ENCODE results near the gene IGFN1.
"Not testable (repeated sequence)": the region's sequence is repeated elsewhere in the genome, so short reads cannot be mapped to it uniquely, and the experiment has no call there.

IGFN1 gene

DNA sequence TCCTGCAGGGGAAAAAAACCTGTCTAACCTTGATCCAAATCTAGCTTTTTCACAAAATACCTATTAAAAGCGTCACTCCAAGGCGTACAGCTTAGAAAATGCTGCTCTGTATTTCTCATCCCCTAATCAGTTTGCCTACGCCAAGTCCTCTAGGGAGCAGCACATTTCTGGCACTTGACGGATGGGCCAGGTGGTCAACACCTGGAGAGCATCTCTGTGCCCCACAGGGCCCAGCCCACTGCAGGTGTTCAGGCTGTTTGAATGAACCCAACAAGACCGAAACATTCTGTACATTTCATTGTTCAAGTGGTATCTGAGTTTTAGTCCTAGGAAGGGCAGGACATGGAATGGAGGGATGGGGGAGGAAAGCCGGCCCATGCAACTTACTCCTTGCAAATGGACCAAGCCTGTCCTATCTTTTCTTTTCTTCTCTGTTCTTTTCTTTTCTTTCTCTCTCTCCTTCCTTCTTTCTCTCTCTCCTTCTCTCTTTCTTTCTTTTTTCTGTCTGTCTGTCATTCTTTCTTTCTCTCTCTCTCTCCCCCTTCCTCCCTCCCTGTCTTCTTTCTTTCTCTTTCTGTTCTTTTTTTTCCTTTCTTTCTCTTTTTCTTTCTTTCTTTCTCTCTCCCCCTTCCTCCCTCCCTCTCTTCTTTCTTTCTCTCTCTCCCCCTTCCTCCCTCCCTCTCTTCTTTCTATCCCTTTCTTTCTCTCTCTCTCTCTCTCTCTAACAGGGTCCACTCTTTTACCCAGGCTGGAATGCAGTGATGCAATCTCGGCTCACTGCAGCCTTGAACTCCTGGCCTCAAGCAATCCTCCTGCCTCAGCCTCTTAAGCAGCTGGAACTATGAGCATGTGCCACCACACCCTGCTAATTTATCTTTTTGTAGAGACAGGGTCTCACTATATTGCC, 29.1 kb downstream of the IGFN1 start:
- no peak for DNase-seq

DNA sequence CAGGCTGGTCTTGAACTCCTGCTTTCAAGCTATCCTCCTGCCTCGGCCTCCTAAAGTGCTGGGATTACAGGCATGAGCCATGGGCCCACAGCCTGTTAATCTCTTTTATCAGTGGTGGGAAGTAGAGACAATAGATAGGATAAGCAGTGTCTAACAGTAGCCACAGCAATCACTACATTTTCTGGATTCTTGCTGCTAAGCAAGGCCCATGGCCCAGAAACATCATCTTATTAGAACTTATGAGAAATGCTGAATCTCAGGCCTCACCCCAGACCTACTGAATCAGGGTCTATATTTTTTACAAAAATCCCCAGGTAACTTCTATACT, 29.7 kb downstream of the IGFN1 start:
- DNase-seq, result no peak

DNA sequence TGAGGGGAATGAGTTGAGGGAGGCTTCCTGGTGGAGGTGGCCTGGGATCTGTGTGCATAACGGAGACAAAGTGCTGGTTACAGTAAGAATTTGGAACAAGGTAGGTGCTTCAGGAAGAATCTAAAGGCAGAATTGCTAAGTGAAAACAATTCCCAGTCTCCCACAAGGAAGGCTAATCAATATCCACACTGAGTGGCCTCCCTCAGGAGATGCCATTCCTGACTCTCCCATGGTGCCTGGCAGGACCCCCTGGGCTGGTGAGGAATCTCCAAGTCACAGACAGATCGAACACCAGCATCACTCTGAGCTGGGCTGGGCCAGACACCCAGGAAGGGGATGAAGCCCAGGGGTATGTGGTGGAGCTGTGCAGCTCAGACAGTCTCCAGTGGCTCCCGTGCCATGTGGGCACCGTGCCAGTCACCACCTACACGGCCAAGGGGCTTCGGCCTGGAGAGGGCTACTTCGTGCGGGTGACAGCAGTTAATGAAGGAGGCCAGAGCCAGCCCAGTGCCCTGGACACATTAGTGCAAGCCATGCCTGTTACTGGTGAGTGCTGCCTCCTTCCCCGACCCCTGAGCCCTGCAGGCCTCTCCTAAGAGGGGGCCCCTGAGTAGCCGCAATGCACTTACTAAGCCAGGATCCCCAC, 30.7 kb downstream of the IGFN1 start:
- no peak for DNase-seq

DNA sequence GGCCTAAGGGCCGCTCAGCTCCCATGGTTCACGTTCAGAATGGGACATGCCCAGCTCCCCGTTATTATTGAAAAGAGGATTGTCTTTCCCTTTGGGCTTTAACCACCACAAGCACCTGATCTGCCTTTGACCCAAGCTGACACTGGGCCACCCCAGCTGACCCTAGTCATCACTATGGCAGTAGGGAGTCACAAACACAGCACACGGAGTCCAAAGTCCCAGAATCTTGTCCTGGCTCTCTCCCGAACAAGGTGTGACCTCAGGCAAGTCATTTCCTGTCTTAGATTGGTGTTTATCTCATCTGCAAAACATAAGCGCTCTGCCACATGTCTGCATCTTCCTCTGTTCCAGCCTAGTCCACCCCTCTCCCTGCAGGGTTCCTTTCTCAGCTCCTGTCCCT, 31.5 kb downstream of the IGFN1 start:
- DNase-seq, result no peak

DNA sequence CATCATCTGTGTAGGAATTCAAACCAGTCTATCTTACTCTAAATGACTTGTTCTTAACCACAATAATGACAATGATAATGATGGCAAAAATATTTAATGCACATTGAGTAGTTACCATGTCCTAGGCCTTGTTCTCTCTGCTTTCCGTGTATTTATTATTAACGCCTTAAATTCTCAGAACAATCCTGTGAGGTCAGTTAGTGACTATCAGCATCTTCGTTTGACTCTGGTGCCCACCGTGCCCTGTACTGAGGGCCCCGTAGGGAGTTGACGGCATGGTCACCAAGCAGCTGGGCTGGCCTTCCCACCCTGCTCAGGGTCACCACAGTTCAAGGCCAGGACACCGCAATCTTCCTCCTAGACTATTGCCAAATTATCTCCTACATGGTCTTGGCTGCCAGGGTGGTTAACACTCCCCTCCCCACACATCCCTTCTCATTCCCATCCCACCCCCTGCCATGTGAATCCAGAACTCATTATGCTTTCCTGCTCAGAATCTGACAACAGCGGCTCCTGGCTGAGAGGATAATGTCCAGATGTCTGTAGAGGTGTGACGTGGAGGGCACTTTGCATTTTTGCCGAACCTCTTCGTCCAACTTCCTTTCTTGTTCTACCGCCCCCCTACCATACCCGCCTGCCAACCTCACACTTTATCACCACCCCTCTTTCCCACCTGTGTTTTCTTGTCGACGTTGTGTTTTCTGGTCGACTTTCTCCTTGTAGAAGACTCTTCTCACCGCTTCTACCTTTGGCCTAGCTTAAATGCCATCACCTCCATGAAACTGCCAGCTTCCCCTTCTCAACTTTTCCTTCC, 33.4 kb downstream of the IGFN1 start:
- no peak for DNase-seq

DNA sequence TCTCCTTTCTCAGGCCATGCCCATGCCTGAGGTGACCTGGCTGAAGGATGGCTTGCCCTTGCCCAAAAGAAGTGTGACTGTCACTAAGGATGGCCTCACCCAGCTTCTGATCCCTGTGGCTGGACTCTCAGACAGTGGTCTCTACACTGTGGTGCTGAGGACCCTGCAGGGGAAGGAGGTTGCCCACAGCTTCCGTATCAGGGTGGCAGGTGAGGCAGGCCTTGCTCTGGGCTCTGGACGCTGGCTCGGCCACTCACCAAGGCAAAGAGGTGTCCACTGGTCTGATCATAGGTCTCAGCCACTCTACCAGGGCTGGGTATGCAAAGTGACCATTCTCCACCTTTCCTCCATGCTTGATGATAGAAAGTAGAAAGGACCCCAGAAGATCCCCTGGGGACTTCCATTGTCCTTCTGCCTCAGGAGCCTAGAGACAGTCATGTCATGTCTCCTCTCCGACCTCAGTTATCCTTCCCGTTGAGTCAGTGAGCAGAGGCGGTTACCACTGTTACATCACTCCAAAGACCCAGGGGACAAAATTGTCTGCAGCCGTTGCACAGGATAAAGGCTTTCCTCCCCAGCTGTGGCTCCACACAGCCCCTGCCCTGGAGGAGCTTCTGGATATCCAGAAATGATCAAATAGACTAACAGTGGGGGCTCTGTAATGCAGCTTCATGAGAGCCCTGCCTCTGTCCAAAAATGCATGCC, 34.2 kb downstream of the IGFN1 start:
- DNase-seq, result no peak

DNA sequence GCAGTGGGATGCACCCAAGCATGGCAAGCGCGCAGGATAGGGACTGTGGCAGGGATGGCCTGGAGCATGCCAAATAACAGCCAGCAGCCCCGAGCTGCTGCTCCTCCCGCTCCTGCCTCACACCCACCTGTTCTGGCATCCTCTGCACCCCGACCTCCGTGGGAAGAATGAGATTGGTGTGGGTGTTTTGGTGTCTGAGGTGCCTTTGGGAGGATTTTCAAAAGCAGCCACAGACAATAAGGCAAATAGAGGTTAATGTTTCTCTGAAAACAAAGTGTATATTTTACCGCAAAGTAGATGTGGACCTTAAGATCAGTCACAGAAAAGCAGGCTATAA, 35.5 kb downstream of the IGFN1 start:
- no peak for DNase-seq

DNA sequence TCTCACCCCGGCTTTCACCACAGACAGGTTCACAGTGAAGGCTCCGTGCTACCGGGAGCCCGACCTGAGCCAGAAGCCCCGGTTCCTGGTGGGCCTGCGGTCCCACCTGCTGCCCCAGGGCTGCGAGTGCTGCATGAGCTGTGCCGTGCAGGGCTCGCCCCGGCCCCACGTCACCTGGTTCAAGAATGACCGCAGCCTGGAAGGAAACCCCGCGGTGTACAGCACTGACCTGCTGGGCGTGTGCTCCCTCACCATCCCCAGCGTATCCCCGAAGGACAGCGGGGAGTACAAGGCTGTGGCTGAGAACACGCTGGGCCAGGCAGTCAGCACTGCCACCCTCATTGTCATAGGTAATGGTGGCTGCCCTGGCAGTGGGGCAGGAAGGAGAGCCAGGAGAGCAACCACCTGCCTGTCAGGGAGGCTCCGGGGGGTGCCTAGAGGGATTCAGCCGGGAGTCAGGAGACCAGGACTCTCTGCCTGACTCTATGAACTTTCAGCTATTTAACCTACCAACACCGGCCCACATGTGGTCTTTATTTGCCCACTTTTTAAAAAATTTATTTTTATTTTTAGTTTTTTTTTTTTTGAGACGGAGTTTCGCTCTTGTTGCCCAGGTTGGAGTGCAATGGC, 36.4 kb downstream of the IGFN1 start:
- DNase-seq, result no peak

DNA sequence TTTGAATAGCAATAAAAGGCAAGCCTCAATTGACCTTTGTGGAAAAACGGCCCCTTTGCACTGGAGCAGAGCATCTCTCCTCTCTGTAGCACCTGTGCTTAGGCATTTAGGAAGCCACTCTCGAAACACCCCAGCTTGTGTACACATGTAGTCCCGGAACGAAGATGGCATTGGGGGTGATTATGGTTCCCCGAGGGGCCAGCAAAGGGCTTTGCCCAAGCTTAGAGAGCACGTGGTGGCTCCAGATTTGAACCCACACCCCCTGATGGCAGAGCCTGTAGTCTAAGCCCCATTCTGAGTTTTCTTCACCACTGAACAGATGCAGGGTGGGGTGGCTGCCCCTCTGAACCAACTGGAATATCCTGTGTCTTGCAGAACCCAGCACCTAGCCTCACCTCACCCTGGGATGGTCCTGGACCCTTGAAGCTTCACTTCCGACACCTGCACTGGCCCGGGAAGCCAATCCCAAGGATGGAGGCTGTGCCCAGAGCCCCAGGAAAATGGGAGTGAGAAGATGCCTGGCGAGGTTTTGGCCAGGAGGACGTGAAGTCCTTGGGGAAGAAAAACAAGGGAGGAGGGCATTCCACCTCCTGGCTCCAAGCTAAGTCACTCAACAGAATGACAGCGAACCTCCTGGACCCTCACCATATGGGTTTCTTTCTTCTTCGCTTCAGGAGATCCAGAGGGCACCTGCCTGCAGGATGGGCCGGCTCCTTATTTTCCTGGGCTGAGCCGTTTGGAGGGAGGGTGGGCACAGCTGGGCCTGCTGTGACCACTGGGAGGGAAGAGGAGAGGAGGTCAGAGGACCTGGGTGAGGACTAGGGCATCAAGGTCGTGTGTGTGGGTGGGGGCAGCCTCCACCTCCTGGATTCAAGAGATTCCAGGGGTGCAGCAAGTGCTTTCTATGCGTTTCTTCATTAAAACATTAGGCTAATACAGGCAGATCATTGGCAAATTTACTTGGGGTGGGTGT, 37.7 kb downstream of the IGFN1 start:
- no peak for DNase-seq

DNA sequence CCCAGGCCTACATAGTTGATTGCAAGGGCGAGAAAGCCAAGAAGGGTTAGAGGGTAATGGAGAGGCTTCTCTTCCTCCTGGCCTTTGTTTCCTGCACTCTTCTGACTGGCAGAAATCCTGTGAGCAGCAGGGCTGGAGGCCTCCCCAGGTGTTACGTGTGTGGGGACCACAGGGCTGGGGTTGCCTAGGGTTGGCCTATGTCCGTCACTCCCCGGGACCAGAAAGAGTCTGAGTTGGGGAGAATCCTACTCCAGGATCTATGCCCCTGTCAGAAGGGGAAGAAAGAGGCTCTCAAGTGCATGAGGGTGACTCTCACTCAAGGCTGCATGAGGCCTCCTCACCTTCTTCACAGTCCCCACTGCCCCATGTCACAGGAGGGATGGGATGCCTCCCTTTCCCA, 38.5 kb downstream of the IGFN1 start:
- no peak for DNase-seq

DNA sequence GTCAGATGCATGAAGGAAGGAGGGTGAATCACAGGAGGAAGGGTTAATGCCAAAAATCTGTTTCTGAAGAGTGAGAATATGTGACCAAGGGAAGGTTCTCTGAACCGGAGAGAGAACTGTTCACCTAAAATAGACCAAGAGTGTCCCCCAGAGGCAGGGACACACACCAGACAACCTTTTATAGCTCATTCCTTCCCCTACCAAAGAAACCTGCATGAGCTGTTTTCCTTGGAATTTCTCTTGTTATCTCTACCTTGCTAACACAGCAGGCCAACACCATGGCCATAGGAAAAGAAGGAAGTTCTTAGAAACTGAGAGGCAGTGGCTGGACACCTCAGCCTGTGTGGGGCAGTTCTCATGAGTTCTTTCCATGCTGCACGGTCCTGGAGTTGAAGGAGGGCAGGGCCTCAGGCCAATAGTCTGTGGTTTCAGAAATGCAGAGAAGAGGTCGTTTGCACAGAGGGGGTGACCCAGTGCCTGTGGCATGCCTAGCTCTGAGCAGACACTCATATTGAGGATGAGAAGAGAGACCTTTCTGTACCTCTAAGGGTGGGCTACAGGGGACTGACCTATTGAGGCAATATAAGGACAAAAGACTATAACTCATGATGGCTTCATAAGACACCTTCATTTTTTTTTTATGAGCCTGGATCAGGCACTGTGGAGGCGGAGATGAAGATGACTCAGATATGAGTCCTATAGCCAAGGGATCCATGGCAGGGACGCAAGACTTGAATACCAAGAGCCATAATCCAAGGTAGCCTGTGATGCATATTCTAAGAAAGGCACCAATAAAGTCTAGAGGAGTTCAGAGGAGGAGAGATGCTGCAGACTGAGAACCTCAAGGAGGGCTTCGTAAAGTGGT, 39.4 kb downstream of the IGFN1 start:
- no peak for DNase-seq

DNA sequence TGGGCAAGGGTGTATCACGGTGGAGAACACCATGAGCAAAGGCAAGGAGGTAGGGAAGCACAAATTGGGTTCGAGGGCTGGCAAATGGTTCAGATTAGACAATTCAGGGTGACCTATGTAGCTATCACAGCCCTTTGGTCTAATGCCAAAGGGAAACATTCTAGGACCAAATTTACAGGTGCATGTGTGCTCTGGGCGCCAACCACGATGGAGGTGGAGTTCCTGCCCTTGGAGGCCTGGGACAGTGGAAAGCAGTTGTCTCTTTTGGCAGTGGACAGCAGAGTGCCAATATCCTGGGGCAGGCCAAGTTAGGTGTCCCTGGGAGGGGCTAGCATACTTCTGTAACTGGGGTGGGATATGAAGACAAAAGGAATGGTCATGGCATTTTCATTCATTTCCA, 40.1 kb downstream of the IGFN1 start:
- no peak for DNase-seq

DNA sequence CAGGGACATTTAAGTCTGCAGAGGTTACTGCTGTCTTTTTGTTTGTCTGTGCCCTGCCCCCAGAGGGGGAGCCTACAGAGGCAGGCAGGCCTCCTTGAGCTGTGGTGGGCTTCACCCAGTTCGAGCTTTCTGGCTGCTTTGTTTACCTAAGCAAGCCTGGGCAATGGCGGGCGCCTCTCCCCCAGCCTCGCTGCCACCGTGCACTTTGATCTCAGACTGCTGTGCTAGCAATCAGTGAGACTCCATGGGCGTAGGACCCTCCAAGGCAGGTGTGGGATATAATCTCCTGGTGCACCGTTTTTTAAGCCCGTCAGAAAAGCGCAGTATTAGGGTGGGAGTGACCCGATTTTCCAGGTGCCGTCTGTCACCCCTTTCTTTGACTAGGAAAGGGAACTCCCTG, 49.0 kb downstream of the IGFN1 start:
- DNase-seq, result not testable (repeated sequence)

DNA sequence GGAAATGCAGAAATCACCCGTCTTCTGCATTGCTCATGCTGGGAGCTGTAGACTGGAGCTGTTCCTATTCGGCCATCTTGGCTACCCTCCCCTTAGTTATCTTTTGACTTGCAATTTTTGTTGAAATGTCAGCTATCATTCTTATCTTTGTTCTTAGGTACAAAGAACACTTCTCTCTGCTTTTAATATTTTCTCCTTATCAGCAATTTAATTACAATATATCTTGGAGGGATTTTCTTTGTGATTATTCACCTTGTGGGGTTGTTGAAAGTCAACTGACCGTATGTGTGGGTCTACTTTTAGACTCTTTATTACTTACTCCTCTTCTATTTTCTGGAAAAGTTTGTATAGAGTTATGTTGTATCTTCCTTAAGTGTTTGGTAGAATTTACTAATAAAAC, 49.5 kb downstream of the IGFN1 start:
- no peak for DNase-seq

DNA sequence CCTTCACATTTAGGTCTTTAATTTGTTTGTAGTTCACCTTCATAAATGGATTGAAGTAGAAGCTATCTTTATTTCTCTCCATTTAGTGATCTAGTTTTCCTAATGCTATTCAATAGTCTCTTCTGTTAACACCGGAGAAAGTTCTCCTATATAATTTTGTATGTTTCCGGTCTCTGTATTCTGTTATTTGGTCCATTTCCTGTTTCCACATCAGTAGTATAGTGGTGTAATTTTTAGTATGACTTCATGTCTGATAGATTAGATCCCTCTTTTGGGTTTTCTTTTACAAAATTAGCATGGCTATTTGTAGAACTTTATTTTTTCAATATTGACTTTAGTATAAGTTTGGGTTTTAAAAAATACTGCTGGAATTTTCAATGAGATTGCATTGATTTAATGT, 51.1 kb downstream of the IGFN1 start:
- no peak for DNase-seq

DNA sequence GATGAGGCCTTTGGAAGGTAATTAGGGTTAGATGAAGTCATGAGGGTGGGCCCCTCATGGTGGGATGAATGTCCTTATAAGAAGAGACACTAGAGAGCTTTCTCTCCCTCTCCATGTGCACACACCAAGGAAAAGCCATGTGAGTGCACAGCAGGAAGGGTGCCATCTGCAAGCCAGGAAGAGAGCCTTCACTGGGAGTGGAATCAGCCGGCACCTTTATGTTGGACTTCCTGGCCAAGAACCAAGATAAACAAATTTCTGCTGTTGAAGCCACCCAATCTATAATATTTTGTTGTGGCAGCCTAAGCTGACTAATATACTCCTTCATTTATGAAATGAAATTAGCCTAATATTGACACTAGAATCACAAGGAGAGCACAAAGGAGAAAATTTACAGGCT, 54.5 kb downstream of the IGFN1 start:
- no peak for DNase-seq

DNA sequence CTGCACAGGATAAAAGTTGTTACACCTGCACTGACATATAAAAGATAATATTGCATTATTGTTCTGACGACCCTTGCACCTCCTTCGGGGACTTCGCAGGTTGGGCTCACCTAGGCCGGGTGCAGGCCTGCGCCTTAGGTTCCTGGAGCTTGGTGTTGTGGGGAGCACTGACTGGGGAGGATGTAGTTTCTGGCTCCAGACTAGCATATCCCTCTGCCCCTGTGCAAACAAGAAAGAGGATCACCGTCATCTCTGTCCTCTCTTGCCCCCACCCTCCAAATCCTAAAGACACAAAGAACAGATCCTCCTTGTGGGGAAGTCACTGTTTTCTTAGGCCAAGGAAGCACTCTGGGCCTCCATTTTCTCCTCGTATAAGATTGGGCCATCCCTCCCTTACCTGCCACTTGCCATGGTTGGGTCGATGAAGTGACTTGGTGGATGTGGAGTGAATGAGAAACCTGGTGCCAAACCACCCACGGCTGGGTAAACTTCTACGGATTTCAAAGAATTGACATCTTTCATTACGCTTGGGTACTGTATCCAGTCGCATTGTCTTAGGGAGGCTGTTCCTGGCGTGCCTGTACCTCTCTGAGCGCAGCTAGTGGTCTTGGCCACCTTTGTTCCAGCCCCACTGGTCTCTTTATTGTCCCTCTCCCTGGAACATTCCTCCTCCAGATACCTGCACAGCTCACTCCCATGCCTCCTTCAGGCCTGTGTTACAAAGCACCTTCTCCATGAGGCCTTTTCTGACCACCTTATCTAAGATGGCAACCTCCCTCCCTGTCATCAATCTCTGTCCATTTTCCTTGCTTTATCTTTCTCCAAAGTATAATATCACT, 58.3 kb downstream of the IGFN1 start:
- no peak for DNase-seq

DNA sequence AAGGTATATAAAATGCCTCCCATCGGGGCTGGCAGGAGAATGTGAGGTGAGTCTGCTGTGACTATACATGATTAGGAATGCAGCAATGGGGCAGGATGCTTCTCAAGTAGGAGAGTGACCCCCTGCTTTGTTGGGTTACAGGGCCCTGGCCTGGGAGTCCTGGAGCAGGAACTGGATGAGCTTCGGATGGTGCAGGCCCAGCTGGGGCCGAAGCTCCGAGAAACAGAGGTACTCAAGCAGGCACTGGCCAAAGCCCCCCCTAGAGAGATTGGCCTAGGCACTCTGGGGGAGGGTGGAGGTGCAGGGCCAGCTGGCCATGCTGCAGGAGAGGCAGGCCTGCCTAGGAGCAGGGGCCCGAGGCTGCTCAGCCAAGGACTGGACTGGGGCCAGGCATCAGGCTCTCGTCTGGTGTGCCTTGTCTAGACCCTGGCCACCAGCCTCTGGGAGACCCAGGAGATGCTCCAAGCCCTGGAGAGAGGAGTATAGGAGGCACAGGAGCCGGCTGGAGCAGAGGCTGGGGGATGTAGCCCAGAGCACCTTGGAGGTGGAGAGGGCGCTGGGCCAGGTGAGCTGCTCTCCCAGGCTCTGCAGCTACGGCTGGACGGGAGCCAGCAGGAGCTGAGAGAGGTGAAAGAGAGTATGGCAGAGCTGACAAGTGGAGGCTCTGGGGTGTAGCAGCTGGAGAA, 59.8 kb downstream of the IGFN1 start:
- no peak for DNase-seq

DNA sequence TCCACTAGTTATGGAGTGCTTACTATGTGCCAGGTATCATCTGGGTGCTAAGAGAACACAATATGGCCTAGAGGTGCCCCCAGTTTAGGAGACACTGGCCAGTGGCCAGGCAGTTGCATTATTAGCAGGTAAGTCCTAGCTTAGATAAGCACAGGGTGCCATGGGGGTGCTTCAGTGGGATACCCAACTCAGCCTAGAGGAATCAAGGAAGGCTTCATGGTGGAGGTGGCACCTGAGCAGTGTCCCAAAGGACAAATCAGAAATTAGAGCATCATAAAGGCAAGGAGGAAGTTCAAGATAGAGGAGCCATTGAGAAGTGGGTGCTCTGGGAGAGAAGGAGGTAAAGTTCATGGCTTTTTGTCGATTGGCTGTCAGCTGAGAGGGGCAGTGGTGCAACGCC, 60.8 kb downstream of the IGFN1 start:
- no peak for DNase-seq
